ENCODE measurements around the gene LSM11. TPM values are rescaled to one million over a fixed set of nuclear protein-coding genes. Genes with fewer than 3 reads are reported as not detected.
A peak's percentile ranks its signal among the peaks of the same experiment; 100 is the strongest.

Gene LSM11
- total RNA-seq, 1 donor from 2014 or later, result 5.0 TPM

- no peak for DNase-seq (ENCODE audit: low read depth in 2 of 2)
These were observed 10.8 kb upstream of the LSM11 start for GRCh38 chr5:157732596-157733262.

DNA sequence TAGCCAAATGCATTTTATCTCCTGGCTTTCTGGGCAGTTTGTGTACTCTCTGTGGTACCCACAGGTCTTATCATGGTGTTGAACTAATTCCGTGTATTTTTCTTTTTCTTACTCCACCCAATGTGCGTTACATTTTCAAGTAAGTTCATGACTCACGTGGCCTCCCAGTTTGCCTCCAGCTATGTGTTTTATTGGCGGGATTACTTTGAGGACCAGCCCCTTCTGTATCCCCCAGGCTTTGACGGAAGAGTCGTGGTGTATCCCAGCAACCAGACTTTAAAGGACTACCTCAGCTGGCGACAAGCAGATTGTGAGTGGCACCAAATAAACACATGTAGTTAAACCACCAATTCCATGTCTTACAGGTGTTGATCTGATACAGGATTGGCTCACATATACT, 9.1 kb upstream of the LSM11 start:
- no peak for DNase-seq (ENCODE audit: low read depth in 2 of 2)

GRCh38 chr5:157735991-157736390, 7.5 kb upstream of the LSM11 start:
- no peak for DNase-seq (ENCODE audit: low read depth in 2 of 2)

GRCh38 chr5:157739388-157740228, 3.9 kb upstream of the LSM11 start:
- no peak for DNase-seq (ENCODE audit: low read depth in 2 of 2)

DNA sequence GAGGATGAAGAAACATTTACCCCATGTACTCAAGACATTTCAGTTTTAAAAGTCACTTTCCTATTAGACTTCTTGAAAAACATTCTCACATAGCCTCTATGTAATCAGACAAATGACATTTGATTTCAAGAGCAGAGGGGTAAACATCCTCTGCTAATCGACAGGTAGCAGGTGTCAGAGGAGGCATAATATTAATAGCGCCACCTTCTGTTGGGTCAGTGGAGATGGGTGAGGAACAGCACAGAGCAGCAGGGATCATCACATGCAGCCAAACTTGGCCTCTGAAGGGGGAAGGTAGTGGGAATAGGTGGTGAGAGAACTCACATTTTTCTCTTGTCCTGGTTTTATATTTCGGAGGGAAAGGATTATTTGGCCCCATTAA, 3.3 kb upstream of the LSM11 start:
- DNase-seq (ENCODE audit: low read depth in 2 of 2), result peak; percentile 27 to 56

DNA sequence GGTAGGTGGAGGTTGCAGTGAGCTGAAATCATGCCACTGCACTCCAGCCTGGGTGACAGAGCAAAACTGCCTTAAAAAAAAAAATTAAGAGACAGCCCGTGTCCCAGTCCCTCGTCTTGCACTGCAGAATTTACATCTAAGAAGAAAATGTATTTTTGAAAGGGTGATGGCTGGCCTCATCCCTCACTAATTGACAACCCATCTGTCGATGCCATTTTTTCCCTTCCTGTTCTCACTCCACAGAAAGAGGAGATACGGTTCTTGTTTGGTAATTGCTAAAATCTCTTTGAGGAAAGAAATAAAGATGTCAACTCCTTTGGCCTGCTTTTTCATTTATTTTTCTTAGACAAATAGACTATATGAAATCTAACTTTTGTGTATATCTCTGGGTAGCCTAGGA, 2.4 kb upstream of the LSM11 start:
- no peak for DNase-seq (ENCODE audit: low read depth in 2 of 2)

DNA sequence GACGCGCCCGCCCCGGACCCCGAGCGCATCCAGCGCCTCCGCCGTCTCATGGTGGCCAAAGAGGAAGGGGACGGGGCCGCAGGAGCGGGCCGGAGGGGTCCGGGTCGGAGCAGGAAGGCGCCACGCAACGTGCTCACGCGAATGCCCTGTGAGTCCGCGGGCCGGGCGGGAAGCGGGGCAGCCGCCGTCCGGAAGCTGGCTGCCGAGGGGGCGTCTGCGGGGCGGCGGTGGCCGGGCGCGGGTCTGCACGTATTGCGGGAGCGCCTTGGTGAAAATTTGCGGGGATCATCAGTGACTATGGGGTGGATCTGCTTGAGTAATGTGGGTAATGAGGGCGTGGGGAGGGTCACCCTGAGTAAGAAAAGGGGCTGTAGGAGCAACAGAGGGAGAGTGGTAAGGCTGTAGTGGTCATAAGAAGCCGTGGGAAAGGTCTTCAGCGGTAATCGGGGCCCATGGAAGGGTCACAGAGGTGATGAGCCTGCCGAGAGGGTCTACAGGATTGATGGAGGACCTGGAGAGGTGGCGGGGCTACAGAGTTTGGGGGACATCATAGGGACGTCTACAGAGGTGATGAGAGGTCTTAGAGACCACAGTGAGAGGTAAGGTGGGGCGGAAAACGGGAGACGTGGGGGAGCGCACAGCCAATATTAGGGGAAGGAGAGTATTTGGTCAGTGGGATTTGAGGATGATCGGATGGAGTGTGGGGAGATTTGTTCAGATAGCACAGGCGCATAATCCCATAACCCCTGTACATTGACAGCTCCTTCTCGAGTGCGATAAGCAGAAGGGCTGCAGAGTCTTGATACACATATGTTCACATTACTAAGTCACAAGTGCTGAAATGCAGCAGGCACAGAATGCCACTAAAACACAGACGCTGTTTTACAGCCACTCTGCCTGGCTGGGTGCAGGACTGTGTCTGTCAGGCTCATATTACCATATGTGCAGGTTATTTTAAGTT, 819 bp downstream of the LSM11 start:
- DNase-seq (ENCODE audit: low read depth in 2 of 2), result peak; percentile 29 to 40

GRCh38 chr5:157745041-157745456, 1.5 kb downstream of the LSM11 start:
- DNase-seq (ENCODE audit: low read depth in 2 of 2), result peak; percentile 13 to 31

DNA sequence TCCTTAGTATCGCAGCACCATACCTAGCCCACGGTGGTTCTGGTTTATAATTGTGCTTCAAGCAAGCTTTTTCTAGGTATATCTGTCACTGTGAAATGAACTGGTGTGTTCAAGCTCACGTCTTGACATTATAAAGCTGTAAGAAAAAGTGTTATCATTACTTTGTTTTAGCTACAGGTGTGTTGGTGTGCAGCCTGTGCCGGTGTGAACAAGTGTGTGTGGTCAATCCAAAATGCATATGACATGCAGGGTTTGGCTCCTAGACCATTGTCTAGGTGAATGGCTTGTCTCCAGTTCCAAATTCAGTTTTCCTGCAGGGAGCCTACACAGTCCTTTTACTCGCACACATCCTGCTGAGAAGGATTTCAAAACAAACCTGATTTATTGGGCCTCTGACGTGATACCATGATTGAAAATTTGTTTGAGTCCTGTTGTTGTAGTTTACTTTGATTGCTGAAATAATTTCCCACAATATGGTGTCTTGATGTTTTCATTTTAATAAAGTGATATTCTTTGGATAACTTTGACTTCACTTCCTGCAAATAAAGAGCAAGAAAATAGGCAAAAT, 3.7 kb downstream of the LSM11 start:
- no peak for DNase-seq (ENCODE audit: low read depth in 2 of 2)

DNA sequence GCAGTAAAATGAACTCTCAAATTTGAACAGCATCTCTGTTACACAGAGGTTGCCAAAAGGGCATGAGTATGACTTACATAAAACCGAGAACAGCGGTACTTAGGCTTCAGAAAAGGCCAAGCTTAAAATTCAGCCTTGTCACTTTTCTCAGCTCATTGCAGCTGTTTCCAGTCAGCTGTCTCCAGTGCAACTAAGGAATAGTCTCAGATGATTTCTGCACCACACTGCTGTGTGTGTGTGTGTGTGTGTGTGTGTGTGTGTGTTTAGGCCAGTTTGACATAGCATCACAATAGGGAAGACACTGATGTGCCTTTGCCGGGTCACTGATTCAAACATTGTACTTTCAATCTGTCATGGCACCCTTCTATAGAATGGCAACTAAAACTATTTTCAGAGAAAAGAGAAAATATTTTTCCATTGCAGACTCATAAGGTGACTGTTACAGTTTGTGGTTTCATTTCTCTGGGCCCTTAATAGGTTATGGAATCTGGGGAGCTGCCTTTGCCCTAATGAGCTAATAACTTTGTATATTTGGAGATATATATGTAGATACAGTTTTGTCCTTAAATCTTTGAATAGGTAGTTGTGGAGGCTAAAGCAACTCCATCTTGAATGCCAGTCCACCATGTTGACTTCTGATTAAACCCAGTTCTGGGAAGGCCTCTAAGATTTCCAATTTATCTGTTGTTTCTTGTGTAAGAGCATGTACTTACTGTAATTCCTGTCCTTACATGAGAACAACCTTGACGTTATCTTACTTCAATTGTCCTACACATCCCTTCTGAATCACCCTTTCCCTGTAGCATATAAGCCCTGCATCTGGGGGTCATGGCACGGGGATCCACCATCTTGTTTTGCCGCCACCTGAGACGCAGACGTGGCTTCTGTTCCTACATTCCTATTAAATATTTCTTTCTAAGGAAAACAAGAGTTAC, 4.5 kb downstream of the LSM11 start:
- no peak for DNase-seq (ENCODE audit: low read depth in 2 of 2)

GRCh38 chr5:157748760-157749461, 5.4 kb downstream of the LSM11 start:
- peak; percentile 18 to 46 for DNase-seq (ENCODE audit: low read depth in 2 of 2)

DNA sequence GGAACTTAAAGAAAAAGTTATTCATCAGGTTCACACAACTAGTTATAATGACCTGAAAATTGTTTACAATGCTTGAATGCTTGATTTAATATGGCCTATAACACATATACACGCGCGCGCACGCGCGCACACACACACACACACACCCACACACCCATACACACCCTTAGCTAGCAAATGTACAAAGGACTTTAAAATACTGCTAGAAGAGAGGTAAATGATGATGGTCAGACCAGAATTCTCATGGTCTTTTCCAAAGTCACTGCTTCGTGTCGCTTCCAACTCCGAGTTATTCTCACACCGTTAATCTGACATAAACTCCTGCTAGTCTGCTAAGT, 5.9 kb downstream of the LSM11 start:
- DNase-seq (ENCODE audit: low read depth in 2 of 2), result no peak

DNA sequence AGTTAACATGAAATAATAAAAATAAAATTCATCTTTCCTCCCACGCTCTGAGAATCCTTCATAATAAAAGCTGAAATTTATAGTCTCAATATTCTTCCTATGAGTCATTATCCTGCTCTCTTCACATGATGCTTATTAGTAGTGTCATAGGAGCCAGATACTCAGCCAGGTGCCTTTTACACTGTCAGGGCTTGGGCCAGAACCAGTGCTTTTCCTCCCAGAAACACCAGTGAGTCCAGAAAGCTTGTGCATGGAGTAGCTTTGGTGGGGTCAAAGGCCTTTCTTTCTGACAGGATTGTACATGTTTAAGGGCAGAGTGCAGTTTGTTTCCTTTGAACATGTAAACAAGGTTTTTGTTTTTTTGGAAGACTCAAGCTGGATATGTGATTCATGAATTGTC, 6.8 kb downstream of the LSM11 start:
- peak; percentile 42 to 54 for DNase-seq (ENCODE audit: low read depth in 2 of 2)

DNA sequence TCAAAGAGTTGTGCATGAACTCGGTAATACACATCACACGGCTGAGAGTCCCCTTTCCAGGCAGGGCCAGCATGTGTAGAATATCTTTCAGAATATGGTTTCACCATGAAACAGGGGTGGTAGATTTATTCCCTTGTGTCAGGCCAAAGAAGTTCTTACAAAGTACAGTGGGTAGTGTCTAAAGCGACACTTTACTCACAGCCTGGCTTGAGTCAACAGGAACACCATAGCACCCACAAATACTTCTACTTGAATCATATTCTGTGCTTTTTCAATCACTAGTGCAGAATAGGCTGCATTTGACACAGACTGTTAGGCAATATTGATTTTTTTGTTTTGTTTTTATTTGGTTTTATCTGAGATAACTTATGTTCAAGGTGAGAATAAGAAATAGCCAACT, 12.6 kb downstream of the LSM11 start:
- DNase-seq (ENCODE audit: low read depth in 2 of 2), result no peak

GRCh38 chr5:157758706-157759105, 15.2 kb downstream of the LSM11 start:
- no peak for DNase-seq (ENCODE audit: low read depth in 2 of 2)

DNA sequence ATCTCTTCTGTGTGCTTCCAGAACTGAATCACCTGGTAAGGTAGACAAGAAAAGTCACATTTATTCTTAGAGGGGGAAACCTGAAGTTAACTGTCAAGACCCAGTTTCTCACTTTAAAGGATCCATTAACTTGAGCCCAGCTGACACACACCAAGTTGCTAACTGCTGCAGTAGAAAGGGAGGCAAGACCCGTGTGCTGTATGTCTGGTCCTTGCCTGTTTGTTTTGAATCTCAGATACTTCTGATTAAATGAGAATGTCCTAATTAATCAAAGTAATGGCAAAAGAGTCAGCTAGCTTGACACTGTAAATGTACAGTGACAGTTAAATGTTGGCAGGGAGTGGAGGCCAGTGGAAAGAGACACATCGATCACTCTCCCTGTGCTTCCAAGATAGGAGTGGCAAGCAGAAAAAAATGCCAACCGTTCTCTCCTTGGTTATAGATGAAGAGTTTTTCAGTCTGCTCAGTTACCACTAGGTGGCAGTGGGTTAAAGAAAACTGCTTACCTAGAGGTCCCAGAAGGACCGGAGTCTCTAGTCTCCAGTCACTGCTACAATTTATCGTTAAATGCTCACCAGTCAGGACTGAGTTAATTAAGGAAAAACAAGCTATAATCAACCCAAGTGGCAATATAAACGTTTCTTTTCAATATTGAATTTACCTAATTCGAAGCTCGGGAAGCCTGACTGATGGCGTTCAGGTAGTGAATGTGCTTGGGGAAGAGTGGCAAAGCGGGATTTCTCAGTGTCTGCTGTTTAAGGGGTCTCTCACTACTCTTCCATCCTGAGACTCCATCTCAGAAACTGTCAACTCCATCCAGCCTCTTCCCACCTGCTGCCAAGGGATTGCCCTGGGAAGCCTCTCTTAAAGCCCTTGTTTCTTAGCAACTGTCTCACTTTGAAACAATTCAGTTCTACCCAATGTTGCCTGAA, 18.4 kb downstream of the LSM11 start:
- DNase-seq (ENCODE audit: low read depth in 2 of 2), result peak; percentile 67 to 74

GRCh38 chr5:157764531-157764930, 21.0 kb downstream of the LSM11 start:
- no peak for DNase-seq (ENCODE audit: low read depth in 2 of 2)

- DNase-seq (ENCODE audit: low read depth in 2 of 2), result no peak
These were observed 22.9 kb downstream of the LSM11 start for GRCh38 chr5:157766442-157766841.

GRCh38 chr5:157766902-157767301, 23.4 kb downstream of the LSM11 start:
- no peak for DNase-seq (ENCODE audit: low read depth in 2 of 2)

Data from lung microvascular endothelial cell (primary cell).